ENCODE data around the gene CD244. TPM values are rescaled to one million over a fixed set of nuclear protein-coding genes. Genes with fewer than 3 reads are reported as not detected.

CD244 gene
- polyA plus RNA-seq, 3 donors: 62.2 to 116 (median 106) TPM

DNA sequence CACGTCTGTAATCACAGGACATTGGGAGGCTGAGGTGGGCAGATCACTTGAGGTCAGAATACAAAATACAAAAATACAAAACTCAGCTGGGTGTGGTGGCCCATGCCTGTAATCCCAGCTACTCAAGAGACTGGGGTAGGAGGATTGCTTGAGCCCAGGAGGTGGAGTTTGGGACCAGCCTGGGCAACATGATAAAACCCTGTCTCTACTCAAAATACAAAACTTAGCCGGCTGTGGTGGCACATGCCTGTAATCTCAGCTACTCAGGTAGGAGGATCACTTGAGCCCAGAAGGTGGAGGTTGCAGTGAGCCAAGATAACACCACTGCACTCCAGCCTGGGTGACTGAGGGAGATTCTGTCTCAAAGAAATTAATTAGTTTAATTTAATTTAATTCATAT, 28.8 kb upstream of the CD244 start:
- no peak for TF ChIP-seq CTCF (IDR thresholded peaks at IDR 0.05)
- H3K4me1 Mint-ChIP-seq: peaks cover 15% of the 10 kb centered on the region
- H3K27ac Mint-ChIP-seq: no peak overlapping the region
- no peak overlapping the region for H3K4me3 Mint-ChIP-seq
- peaks cover 1 to 5% (median 2%) of the 10 kb centered on the region in 3 donors for H3K27me3 Mint-ChIP-seq (ENCODE audit: low read depth in 3 of 3)
- WGBS (ENCODE audit: insufficient coverage): 80% methylated on average over 1 of the region's 2 CpGs
- peaks cover 10 to 24% (median 13%) of the 10 kb centered on the region in 7 donors for H3K9me3 Mint-ChIP-seq
- Histone ChIP-seq H3K4me1 (ENCODE audit: control insufficient read depth in 1 of 2, insufficient read depth in 2 of 2, low read length in 2 of 2) (peaks cover 11 to 15% of the 10 kb centered on the region in 2 donors), H3K27me3 (ENCODE audit: control insufficient read depth in 2 of 2, insufficient read depth in 2 of 2, low read length in 2 of 2) (no peaks in the 10 kb centered on the region), H3K27ac (ENCODE audit: low read depth in 1 of 2, low read length in 2 of 2) (no peak overlapping the region), H3K4me2 (replicated peaks; ENCODE audit: extremely low read depth, low read length, poor library complexity, severe bottlenecking) (no peak overlapping the region), H3K9ac (ENCODE audit: insufficient read depth, low read length, poor library complexity, severe bottlenecking) (no peak overlapping the region), H3K36me3 (replicated peaks in 1 of 2; ENCODE audit: control insufficient read depth in 1 of 2, insufficient read depth in 2 of 2, low read length in 2 of 2) (no peaks in the 10 kb centered on the region), H2AFZ (ENCODE audit: insufficient read depth, low read depth, low read length, poor library complexity, severe bottlenecking) (no peak overlapping the region), H3K4me3 (replicated peaks in 1 of 3; ENCODE audit: low read depth in 2 of 3, low read length in 3 of 3) (no peak overlapping the region), H3K9me3 (replicated peaks in 1 of 2; ENCODE audit: control insufficient read depth in 1 of 2, insufficient read depth in 1 of 2, low read length in 2 of 2) (peaks cover 4% of the 10 kb centered on the region in 2 donors), H4K20me1 (ENCODE audit: insufficient read depth, low read length) (no peaks in the 10 kb centered on the region), H3K79me2 (ENCODE audit: insufficient read depth, low read length) (no peaks in the 10 kb centered on the region)
- intact Hi-C loops (cut with micrococcal nuclease): no loop called here
- no peak for DNase-seq
- no peaks in the 10 kb centered on the region for H3K36me3 Mint-ChIP-seq

DNA sequence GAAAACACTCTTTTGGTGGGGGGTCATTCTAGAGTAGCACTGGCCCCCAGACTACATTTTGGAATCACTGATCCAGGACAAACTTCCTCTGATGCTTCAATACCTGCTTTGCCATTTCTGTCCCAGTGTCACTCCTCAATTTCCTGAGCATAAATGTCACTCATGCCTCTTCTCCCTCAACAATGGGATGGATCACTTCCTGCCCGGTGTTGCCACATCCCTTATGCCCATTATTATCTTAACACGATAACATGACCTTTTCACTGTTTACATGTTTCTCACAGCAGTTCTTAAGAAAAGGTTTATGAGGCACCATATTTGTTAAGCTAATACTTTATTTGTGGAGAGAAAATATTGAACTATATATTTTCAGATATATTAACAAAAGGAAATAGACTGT, 26.2 kb upstream of the CD244 start:
- Histone ChIP-seq H3K9me3 (replicated peaks in 1 of 2; ENCODE audit: control insufficient read depth in 1 of 2, insufficient read depth in 1 of 2, low read length in 2 of 2) (no peaks in the 10 kb centered on the region), H3K27ac (ENCODE audit: low read depth in 1 of 2, low read length in 2 of 2) (no peak overlapping the region), H3K4me1 (ENCODE audit: control insufficient read depth in 1 of 2, insufficient read depth in 2 of 2, low read length in 2 of 2) (peaks cover 26 to 30% of the 10 kb centered on the region in 2 donors), H3K4me2 (replicated peaks; ENCODE audit: extremely low read depth, low read length, poor library complexity, severe bottlenecking) (no peak overlapping the region), H3K4me3 (replicated peaks in 1 of 3; ENCODE audit: low read depth in 2 of 3, low read length in 3 of 3) (no peak overlapping the region), H3K9ac (ENCODE audit: insufficient read depth, low read length, poor library complexity, severe bottlenecking) (no peak overlapping the region), H3K36me3 (replicated peaks in 1 of 2; ENCODE audit: control insufficient read depth in 1 of 2, insufficient read depth in 2 of 2, low read length in 2 of 2) (no peaks in the 10 kb centered on the region), H3K27me3 (ENCODE audit: control insufficient read depth in 2 of 2, insufficient read depth in 2 of 2, low read length in 2 of 2) (no peaks in the 10 kb centered on the region), H3K79me2 (ENCODE audit: insufficient read depth, low read length) (no peaks in the 10 kb centered on the region), H4K20me1 (ENCODE audit: insufficient read depth, low read length) (no peaks in the 10 kb centered on the region), H2AFZ (ENCODE audit: insufficient read depth, low read depth, low read length, poor library complexity, severe bottlenecking) (no peak overlapping the region)
- peaks cover 0 to 2% (median 0%) of the 10 kb centered on the region in 3 donors for H3K27me3 Mint-ChIP-seq (ENCODE audit: low read depth in 3 of 3)
- no peak overlapping the region for H3K4me3 Mint-ChIP-seq
- H3K9me3 Mint-ChIP-seq: peaks cover 1 to 13% (median 6%) of the 10 kb centered on the region in 7 donors
- TF ChIP-seq CTCF (IDR thresholded peaks at IDR 0.05): no peak
- peaks cover 30% of the 10 kb centered on the region for H3K4me1 Mint-ChIP-seq
- intact Hi-C loops (cut with micrococcal nuclease): loop anchor here in 1 of 2 donors (10.0 kb wide), 1 partner anchor 56 kb away; no protein-coding TSS in a partner anchor
- WGBS (ENCODE audit: insufficient coverage): no CpG with 5 or more reads among the region's 2 CpGs
- no peak for DNase-seq
- no peaks in the 10 kb centered on the region for H3K36me3 Mint-ChIP-seq
- no peak overlapping the region for H3K27ac Mint-ChIP-seq
